A549 (cell line): ENCODE results near the gene PRUNE2.

ENCODE experiments used
- CEBPB ChIP-seq, 2 experiments: fragments of >200 bp in 1 of 2; sonication (Bioruptor Twin) in 1 of 2; formaldehyde crosslinking in 1 of 2; IDR thresholded peaks; 2 replicates each; pipeline ENCODE4 v1.6.1; 2012 to 2016
- EP300 ChIP-seq, 2 experiments: fragments of >200 bp; sonication (Bioruptor Twin); formaldehyde crosslinking; IDR thresholded peaks; 2 replicates in 1 of 2; 3 replicates in 1 of 2; pipeline ENCODE4 v1.6.1; 2016 to 2017
- KDM1A ChIP-seq: fragments of 200-600 bp; sonication (generic); IDR thresholded peaks from 2 replicates; pipeline ENCODE4 v1.6.1; 2016; ENCODE audit warnings: low read depth, mild to moderate bottlenecking
- NR3C1 ChIP-seq: fragments of >200 bp; sonication (Bioruptor Twin); formaldehyde crosslinking; IDR thresholded peaks from 3 replicates; pipeline ENCODE4 v1.6.1; 2017
- POLR2A ChIP-seq: IDR thresholded peaks from 2 replicates; pipeline ENCODE4 v1.6.1; 2012; ENCODE audit warnings: mild to moderate bottlenecking, low read length
- RAD21 ChIP-seq, 2 experiments: fragments of >200 bp in 1 of 2; sonication (Bioruptor Twin) in 1 of 2; formaldehyde crosslinking in 1 of 2; IDR thresholded peaks in 1 of 2; conservative IDR thresholded peaks in 1 of 2; 2 replicates in 1 of 2; 3 replicates in 1 of 2; pipeline ENCODE4 v1.6.1; 2012 to 2018; ENCODE audit warnings: inconsistent platforms in 1 of 2
- RFX5 ChIP-seq: fragments of 450-650 bp; IDR thresholded peaks from 2 replicates; pipeline ENCODE4 v1.7.1; 2014; ENCODE audit warnings: antibody characterized with exemption, mild to moderate bottlenecking, moderate library complexity
- TP53 ChIP-seq: fragments of 250-450 bp; sonication (Bioruptor Pico); IDR thresholded peaks from 2 replicates; pipeline ENCODE4 v1.5.0; 2021; ENCODE audit warnings: mild to moderate bottlenecking, moderate library complexity
- ZNF302 ChIP-seq: fragments of 250-450 bp; sonication (Bioruptor Pico); IDR thresholded peaks from 2 replicates; pipeline ENCODE4 v1.9.0; 2021; ENCODE audit warnings: inconsistent platforms, mild to moderate bottlenecking, moderate library complexity
- TF ChIP-seq, protein P1 (sequence below): fragments of >200 bp; sonication (Bioruptor Twin); formaldehyde crosslinking; IDR thresholded peaks from 3 replicates; pipeline ENCODE4 v1.5.1; 2016
- TF ChIP-seq, protein P2 (sequence below): IDR thresholded peaks from 2 replicates; pipeline ENCODE4 v1.6.1; 2012; ENCODE audit warnings: low read depth, borderline replicate concordance

- TF ChIP-seq KDM1A = no peak
- TF ChIP-seq, protein P1, sequence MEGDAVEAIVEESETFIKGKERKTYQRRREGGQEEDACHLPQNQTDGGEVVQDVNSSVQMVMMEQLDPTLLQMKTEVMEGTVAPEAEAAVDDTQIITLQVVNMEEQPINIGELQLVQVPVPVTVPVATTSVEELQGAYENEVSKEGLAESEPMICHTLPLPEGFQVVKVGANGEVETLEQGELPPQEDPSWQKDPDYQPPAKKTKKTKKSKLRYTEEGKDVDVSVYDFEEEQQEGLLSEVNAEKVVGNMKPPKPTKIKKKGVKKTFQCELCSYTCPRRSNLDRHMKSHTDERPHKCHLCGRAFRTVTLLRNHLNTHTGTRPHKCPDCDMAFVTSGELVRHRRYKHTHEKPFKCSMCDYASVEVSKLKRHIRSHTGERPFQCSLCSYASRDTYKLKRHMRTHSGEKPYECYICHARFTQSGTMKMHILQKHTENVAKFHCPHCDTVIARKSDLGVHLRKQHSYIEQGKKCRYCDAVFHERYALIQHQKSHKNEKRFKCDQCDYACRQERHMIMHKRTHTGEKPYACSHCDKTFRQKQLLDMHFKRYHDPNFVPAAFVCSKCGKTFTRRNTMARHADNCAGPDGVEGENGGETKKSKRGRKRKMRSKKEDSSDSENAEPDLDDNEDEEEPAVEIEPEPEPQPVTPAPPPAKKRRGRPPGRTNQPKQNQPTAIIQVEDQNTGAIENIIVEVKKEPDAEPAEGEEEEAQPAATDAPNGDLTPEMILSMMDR = no peak
- no peak for TF ChIP-seq TP53
- TF ChIP-seq RAD21 (conservative IDR thresholded peaks at IDR 0.05 in 1 of 2, IDR thresholded peaks at IDR 0.05 in 1 of 2) = no peak
- TF ChIP-seq POLR2A = no peak
- no peak for TF ChIP-seq EP300 (IDR thresholded peaks at IDR 0.05)
- no peak for TF ChIP-seq ZNF302 (CRISPR knock-in tag)
- TF ChIP-seq, protein P2, sequence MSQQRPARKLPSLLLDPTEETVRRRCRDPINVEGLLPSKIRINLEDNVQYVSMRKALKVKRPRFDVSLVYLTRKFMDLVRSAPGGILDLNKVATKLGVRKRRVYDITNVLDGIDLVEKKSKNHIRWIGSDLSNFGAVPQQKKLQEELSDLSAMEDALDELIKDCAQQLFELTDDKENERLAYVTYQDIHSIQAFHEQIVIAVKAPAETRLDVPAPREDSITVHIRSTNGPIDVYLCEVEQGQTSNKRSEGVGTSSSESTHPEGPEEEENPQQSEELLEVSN = no peak
- no peak for TF ChIP-seq CEBPB (IDR thresholded peaks at IDR 0.05)
- TF ChIP-seq RFX5 = no peak
- TF ChIP-seq NR3C1 = no peak
Observed at GRCh38 chr9:76684213-76684612, 221.7 kb downstream of the PRUNE2 start.
